GM06990 (cell line): ENCODE measurements around the gene APOL3.

ENCODE experiments used
- DNase-seq: peaks from one replicate; pipeline ENCODE4 v3.0.0-alpha.2; 2011; ENCODE audit not compliant: insufficient read length; ENCODE audit errors: extremely low read depth
- H3K27me3 ChIP-seq: replicated peaks from 2 replicates; pipeline ENCODE4 v1.6.0; 2011; ENCODE audit warnings: low read length; ENCODE audit not compliant: control insufficient read depth, insufficient read depth
- H3K36me3 ChIP-seq: 2 replicates; pipeline ENCODE4 v1.5.1; 2011; ENCODE audit warnings: low read length; ENCODE audit not compliant: control insufficient read depth, insufficient read depth
- H3K4me3 ChIP-seq: replicated peaks from 2 replicates; pipeline ENCODE4 v1.5.1; 2011; ENCODE audit warnings: low read depth, mild to moderate bottlenecking, control low read depth, low read length
- CTCF ChIP-seq: IDR thresholded peaks from 2 replicates; pipeline ENCODE4 v1.5.1; 2011; ENCODE audit warnings: low read length, control low read depth, mild to moderate bottlenecking, inconsistent platforms; ENCODE audit not compliant: insufficient read depth, poor library complexity, severe bottlenecking

The APOL3 gene

DNA sequence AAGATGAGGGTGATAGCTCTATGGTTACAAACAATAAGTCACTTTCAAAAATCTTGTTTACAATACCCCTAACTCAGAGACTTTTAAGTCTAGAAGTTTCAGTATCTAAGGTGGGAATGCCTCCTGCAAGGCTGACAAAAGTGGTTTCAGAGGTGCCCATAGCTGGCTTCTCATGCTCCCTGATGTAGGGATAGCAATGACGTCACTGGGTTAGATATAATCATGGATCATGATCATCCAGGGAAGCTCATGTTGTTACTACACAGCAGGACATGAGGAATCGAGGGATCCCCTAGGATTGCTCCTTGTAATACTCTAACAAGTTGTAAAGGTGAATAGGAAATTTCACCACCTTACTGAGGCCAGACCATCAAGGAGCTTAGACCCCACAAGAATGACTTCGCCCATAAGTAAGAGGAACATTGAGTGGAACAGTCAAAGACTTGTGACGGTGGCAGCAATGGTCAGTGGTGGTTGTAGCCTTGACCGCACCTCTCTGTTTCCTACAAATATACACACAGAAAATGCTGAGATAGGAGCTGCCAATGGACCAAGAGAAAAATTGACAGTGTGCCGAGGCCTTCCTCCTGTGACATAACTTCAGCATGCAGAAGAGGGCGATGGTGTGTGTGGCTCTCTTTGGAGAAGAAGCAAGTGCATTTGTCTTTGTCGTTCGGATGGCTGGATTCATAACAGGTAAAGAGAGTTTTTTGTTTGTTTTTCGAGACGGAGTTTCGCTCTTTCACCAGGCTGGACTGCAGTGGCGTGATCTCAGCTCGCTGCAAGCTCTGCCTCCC, 25.5 kb upstream of the APOL3 start:
- no peaks in the 10 kb centered on the region; the same call in none of the 2 replicates for H3K27me3 ChIP-seq
- no peaks in the 10 kb centered on the region for H3K36me3 ChIP-seq
- no peak for TF ChIP-seq CTCF
- no peak for DNase-seq
- no peak overlapping the region for H3K4me3 ChIP-seq

GRCh38 chr22:36184433-36185025, 24.0 kb upstream of the APOL3 start:
- TF ChIP-seq CTCF, result no peak
- DNase-seq, result no peak
- Histone ChIP-seq H3K36me3 (no peaks in the 10 kb centered on the region), H3K4me3 (no peak overlapping the region), H3K27me3 (no peaks in the 10 kb centered on the region; the same call in none of the 2 replicates)

DNA sequence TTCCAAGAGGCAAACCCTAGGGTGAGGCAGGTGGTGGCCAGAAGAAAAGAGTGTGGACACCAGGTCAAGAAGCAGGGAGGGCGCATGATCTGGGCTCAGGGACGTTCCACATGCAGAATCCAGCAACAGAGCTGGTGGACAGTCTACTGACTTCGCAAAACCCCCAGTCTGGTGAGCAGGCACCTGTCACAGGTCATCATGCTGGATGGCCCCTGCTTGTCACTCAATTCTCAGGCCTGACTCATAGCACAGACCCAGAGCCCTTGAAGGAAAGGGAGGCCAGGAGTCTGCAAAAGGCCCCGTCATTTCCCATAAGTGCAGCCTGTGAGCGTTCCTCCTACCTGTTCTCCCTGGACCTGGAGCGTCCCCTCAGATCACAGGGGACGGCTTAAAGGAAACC, 22.9 kb upstream of the APOL3 start:
- no peaks in the 10 kb centered on the region; the same call in none of the 2 replicates for H3K27me3 ChIP-seq
- no peaks in the 10 kb centered on the region for H3K36me3 ChIP-seq
- TF ChIP-seq CTCF, result no peak
- DNase-seq, result no peak
- H3K4me3 ChIP-seq, result no peak overlapping the region

GRCh38 chr22:36182857-36183256, 22.3 kb upstream of the APOL3 start:
- no peaks in the 10 kb centered on the region; the same call in none of the 2 replicates for H3K27me3 ChIP-seq
- no peak for TF ChIP-seq CTCF
- no peaks in the 10 kb centered on the region for H3K36me3 ChIP-seq
- no peak overlapping the region for H3K4me3 ChIP-seq
- no peak for DNase-seq

GRCh38 chr22:36182056-36182455, 21.5 kb upstream of the APOL3 start:
- Histone ChIP-seq H3K36me3 (no peaks in the 10 kb centered on the region), H3K4me3 (no peak overlapping the region), H3K27me3 (no peaks in the 10 kb centered on the region; the same call in none of the 2 replicates)
- no peak for DNase-seq
- no peak for TF ChIP-seq CTCF

DNA sequence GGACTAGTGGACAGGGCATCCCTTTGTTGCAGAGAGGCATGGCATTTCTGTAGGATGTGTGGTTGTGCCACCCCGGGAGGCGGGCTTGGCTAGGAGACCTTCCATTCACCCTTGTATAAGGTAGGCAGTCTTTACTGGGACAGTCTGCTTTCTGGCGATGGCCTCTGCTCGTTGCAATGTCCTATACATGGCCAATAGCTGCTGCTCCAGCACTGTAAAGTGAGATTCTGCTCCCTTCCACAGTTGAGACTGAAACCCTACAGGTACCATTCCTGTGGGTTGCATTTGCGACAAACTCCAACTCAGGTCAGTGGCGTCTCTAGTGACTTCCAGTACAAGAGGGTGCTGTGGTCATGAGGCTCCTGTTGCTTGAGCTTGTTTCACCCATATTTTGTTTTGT, 20.4 kb upstream of the APOL3 start:
- Histone ChIP-seq H3K4me3 (no peak overlapping the region), H3K27me3 (no peaks in the 10 kb centered on the region; the same call in none of the 2 replicates), H3K36me3 (no peaks in the 10 kb centered on the region)
- DNase-seq, result no peak
- TF ChIP-seq CTCF, result no peak
